Suppressor macrophage treated with lipopolysaccharide for 1 hour (primary cell): Measurements from ENCODE around the gene ZDHHC14.
A peak's percentile ranks its signal among the peaks of the same experiment; 100 is the strongest.

Experiments
- DNase-seq, 3 donors: peaks; one replicate each; pipeline ENCODE4 v3.0.0-alpha.2; 2020 to 2022

ZDHHC14 gene

DNA sequence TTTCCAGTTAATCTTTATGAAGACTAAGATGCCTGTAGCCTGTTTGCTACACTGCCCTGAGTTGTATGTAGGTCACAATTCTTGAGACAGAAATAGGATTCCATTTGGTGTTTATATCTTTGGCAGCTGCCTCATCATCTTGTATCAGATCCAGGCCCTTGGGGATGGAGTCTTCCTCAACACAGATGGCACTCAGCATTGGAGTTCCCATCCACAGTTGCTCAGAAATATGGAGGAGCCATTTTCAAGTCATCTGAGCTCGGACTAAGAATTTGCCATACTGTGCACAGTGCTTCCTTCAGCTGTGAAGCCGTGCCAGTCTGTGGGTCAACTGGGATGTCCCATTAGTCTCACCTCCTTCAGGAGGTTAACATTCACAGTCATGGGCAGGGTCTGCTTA lies 156.6 kb downstream of the ZDHHC14 start:
- DNase-seq: no peak

DNA sequence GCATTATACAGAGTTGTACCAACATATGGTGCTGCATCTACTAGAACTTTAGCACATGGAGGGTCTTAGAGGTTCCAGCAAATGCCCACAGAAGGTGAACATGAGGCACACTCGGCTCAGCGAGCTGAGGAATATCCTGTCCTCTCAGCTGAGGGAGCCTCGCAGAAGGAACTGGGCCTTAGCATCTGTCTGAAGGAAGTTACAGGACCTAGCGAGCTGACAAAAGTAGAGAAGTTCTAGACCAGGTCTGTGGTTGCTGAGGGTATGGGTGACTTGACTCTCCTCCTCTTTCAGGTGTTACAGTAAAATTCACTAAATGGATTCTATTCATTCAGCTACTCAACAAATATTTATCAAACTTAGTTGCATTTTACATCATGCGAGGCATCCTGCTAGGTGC lies 157.2 kb downstream of the ZDHHC14 start:
- no peak for DNase-seq

DNA sequence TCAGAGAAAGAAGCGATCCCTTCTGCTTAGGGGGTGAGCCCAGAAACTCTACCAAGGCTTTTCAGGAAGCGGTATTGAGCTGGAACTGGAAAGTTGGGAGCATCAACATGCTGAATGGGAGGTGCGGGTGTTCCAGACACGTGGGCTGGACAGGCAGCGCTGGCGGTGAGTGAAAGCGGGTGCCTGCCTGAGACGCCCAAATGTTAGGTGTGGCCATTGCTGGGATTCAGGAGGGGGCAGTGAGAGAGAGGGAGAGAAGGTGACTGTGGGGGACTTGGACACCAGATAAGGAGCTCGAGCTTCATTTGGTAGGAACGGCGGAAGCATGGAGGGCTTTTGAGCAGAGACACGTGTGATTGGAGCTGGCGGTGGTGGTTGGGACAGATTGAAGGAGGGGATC lies 157.7 kb downstream of the ZDHHC14 start:
- DNase-seq: no peak

DNA sequence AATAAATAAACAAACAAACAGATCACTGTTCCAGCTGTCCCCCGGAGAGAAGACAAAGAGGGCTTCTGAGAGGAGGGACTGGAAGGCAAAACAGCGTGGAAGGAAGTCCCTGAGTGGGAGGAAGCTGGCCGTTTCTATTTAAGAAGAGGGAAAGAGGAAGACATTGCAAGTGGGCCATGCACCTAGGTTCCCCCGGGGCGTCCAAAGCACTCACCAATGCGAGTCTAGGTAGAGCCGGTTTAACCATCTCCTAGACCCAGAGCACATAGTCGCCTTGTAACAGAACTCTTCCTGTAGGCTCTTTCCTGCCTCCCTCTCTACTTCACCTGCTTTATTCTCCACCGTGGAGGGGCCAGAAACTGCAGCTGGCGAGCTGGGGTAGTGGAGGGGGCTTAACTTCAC lies 158.4 kb downstream of the ZDHHC14 start:
- DNase-seq: peak; percentile 28 to 58 (median 45)

DNA sequence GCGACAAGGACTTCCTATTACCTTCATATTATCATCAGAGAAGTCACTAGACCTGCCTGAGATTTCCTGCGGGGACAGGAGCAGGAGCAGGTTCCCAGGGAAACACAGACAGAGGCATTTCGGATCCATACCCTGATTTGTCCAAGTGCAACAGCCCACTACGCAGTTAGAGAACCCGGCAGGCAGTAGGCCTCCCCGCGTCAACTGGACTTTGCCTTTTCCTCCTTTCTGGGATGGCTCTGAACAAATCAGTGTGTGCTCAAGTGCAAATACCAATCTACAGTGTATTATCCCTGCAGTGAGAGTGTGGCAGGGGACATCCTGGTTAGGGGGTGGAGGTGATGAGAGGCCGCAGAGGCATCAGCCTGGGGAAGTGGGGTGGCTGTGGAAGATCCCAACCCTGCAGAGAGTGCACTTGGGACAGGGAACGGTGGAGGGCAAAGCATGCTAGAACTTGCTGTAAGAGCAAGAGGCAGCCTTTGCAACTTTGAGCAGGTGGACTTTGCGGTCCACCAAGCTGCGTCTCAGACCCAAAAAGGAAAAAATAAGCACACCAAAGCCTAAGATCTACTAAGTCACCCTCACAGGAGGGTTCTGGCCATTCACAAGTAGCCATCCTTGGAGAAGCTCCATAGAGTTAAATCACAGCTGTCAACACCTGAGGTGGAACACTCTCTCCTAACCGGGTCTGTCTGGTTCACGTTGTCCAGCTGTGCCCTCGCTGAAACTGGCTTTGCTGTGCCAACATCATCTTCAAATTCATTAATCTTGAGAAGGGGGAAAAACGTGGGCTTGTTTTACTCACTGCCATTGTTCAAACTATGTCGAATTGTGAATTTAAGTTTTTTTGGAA lies 159.1 kb downstream of the ZDHHC14 start:
- DNase-seq: no peak

DNA sequence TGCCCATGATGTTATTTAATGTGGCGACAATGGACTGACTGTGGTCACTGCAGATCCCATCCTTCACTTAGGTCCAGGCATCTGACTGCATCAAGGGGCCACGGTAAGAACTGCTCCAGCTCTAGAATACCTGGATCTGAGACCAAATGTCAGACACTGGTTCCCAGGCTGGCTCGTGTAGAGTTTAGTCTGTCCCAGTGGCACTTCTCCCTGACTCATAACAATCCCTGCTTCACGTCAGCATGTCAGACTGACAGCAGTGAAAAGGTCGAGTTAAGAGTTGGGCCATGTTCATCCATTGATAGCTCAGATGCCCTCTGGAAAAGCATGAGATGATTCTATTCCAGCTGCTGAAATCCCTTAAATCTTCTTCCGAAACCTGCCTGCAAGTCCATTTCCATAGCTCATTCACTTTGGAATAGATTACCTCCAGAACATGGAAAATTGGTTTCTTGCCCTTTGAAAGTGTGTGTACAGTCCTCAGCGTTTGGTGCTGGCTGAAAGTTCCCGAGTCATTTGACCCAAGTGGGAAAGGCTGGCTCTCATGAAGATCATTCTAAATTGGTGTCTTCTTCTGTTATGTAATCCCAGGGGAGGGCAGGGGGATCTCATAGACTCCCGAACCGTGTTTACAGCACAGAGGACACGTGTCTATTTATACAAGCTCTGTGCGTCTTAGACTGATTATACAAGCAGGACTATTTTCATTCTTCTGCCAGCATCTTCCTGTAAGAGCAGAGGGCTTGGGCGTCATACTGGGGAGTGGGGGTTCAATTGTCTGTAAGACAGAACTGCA lies 160.8 kb downstream of the ZDHHC14 start:
- no peak for DNase-seq

DNA sequence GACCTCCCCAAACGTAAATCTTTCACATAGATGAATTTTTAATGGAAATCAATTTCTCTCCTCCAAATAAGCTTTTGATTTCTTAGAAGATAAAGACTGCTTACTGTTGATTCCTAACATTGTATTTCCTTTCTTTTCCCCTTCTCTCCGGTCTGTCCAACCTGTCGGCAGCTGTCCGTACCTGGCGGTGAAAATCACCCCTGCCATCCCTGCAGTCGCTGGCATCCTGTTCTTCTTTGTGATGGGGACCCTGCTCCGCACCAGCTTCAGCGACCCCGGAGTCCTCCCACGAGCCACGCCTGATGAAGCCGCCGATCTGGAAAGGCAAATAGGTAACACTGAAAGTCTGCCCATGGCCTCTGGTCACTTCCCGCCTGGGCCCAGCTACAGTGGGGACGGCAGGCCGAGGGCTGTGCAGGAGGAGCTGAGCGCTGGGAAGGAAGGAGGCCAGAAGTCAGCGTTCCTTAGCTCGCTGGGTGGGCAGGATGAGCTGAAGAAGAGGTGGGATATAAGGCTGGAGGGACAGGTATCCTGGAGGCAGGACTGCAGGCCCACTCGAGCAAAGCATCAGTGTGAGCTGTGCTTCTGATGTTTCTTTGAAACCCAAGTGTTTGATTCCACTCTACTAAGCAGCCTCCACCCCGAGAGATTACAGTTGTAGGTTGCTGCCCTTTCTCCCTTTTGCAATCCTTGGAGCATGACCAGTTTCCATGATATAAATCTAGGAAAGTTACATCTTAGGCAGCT lies 161.6 kb downstream of the ZDHHC14 start:
- no peak for DNase-seq

DNA sequence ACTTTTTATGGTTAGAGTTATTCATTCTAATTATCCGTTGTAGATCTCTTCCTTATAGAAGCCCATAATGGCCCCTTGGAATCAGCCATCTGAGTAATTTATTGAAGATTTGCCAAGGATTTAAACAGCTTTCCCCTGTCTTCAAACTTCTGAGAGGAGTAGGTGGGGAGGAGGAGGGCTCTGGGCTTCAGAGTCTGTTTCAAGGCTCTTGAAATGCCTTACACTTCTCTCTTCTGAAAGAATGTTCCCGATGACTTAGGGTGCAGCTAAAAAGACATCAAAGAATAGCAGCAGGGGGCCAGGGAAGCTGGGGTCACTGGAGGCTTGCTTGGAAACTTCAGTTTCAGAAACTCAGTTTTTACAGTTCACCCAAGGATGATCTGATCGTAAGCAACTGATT lies 165.3 kb downstream of the ZDHHC14 start:
- no peak for DNase-seq

DNA sequence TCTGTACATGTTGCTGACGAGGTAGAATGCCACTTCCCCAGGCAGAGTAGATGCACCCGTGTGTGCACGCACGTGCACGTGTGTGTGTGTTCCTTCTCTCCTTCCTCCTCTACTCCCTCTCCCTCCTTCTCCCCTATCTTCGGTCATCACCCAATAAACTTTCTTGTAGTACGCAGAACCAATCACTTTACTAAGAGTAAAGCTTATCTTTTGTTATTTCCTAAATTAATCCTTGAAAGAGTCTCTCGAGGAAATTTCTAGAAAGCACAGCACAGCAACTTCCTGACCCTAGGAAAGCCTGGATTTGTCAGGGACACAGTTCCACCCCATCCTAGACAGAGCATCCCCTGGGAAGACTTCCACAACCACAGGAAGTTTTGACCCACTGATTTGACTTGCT lies 166.1 kb downstream of the ZDHHC14 start:
- no peak for DNase-seq

DNA sequence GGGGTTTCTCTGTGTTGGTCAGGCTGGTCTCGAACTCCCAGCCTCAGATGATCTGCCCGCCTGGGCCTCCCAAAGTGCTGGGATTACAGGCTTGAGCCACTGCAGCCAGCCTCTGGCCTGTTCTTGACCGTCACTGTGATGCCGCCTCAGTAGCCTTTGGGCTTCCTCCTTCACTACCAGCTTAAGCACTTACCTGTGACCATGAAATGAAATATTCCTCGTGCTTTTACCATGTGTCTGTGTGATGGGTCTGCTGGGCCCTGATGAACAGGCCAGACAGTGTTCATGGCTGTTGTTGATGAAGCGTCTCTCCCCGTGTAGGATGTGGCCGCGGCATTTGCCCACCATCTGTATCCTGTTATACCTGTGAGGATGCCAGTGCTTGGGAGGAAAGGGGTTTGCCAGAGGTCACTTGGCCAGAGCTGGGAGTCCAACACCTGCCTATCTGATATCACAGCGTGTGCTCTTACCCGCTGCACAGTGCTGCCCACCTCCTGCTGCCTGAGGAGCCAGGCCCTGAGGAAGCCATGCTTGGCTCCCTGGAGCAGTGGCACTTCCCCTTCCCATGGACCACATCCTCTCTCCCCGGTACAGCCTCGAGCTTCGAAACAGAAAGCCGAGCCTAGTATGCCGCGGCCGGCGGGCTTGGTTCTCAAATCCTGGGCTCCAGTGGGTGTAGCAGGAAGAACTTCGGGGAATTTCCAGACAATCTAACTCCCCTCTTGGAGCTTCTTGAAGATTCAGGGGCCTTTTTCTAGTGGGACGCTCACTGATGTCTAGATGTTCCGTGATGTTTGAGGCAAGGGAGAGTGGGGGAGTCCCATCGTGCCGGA lies 167.9 kb downstream of the ZDHHC14 start:
- DNase-seq: peak; percentile 74 to 89 (median 83)

DNA sequence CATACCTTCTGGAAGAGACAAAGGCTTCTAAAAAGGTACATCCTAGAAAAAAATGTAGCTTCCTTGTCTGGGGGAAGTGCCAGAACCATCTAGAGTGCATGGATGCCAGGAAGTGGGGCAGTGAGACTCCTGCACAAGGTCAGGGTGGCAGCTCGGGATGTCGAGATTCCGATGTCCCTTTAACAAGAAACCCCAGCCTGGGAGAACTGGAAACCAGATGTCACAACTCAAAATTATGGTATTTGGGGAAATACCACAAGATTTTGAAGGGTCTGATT lies 168.4 kb downstream of the ZDHHC14 start:
- no peak for DNase-seq

DNA sequence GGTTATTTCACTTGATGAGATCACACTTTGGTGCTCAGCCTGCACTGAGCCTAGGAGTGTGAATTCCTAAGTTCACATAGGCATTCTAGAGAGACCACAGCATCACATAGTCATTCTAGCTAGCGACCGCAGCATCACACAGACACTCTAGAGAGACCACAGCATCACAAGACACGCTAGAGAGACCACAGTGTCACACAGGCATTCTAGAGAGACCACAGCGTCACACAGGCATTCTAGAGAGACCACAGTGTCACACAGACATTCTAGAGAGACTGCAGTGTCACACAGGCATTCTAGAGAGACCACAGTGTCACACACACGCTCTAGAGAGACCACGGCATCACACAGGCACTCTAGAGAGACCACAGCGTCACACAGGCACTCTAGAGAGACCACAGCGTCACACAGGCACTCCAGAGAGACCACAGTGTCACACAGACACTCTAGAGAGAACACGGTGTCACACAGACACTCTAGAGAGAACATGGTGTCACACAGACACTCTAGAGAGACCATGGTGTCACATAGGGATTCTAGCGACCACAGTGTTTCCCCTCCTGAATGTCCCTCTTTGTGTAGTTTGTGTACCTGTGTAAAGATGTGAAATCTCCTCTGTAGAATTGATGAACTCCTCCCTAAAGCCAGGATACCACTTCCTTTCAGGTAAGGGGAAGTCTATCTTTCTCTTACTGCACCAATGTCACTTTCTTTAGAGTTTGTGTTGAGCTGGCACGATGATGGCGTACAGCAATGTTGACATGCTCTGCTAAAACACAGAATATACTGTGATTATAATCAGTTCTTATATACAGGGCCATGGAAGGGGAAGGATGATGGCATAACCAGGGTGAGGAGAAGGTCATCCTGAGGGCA lies 169.4 kb downstream of the ZDHHC14 start:
- DNase-seq: no peak

DNA sequence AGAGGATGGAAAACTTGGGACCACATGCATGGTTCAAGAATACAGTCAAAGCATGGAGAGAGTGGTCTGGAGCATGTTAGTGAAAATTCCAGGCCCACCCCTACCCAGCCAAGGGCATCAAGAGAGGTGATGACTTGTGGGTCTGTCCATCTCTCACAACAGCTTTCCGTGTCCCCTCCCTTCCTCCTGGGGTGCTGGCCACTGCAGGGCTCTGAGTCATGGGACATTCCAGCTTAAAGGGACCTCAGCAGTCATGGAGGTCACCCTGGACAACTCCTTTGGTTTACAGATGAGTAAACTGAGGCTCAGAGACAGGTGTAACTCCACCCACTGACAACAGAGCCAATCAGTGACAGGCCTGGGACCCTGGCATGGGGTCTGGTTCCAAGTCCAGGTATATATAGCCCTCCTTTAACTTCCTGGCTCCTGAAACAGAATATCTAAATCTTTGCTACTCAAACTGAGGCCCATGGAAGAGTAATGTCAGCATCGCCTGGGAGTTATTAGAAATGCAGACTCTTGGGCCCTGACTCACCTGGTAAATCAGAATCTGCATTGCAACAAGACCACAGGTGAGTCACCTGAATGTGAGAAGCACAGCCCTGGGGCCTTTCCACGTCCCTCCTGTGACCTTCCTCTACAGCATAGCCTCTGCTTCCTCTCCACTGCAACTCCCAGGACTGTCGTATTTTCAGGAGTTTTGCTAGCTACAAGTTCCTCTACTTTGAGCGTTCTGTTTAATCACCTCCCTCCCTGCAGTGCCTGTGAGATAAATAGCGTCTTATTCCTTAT lies 170.2 kb downstream of the ZDHHC14 start:
- peak; percentile 32 to 52 (median 49) for DNase-seq

DNA sequence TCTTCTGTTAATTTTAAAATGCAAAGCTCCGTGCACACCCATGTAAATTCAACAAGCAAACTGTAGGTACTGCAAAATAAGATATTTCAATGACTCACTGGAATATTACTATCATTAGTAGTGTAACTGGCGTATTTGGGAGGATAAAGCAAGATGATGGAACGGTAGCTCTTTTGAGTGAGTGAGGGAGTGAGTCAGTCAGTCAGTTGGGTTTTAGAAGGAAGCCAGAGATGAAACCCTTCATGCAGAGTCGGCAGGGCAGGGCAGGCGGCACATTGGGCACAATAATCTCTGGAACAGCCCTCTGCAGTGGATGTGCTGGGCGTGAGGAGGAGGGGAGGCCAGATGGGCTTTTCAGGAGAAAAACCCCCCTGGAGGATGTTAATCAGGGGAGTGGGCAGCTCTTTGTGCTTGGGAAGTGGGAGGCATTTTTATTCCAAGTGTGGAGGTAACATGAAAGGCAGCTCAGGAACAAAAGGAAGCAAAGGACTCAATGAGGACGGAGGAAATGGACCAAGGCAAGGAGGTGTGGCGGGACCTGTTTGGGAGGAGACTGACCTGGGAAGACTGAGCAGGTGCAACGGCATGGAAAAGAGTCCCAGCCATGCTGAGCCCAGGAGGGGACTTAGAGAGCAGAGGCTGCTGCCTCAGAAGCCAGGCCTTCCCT lies 171.2 kb downstream of the ZDHHC14 start:
- DNase-seq: no peak

DNA sequence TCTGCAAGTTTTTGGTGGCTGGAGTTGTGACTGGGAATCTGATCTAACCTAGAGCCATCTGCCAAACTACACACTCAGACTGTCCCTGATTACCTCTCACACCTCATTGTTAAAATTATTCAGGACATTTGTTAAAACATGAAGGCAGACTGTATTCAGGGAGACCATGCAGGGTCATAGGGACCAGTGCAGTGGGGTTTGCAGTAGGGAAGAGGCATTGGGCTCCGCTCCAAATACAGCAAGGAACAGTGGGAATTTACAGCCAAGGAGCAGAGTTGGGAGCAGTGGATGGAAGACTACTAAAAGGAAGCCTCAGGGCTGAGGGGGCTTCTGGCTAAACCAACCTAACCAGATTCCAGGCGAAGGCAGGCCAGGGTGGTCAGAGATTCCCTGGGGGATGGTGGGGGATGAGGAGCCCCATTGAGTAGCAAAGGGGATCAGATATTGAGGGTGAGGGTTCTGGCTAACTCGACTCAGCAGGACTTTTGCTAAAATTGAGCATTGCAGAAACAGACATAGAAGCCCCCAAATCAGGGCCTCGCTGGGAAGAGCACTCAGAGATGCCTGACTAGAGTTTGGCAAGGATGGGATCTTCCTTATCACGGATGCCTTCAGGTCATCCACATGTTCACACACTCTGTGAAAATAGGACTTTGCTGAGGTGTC lies 172.0 kb downstream of the ZDHHC14 start:
- DNase-seq: no peak

DNA sequence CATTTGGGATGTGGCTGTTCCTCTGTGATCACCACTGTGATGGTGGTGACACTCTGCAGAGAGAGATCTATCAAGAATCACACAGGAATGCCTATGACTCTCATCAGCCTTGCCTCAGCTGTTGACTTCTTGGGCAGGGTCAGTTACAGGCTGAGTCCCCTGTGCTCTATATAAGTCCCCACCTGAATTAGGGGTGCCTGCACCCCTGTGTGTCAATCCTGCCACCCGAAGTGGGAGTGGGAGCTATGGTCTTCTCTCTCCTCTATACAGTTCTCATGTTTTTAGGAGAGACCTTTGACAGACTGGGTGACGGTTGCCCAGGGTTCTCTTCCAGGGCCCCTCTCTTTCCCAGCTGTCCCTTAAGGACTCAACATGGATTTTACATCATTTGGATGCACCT lies 173.8 kb downstream of the ZDHHC14 start:
- DNase-seq: no peak

DNA sequence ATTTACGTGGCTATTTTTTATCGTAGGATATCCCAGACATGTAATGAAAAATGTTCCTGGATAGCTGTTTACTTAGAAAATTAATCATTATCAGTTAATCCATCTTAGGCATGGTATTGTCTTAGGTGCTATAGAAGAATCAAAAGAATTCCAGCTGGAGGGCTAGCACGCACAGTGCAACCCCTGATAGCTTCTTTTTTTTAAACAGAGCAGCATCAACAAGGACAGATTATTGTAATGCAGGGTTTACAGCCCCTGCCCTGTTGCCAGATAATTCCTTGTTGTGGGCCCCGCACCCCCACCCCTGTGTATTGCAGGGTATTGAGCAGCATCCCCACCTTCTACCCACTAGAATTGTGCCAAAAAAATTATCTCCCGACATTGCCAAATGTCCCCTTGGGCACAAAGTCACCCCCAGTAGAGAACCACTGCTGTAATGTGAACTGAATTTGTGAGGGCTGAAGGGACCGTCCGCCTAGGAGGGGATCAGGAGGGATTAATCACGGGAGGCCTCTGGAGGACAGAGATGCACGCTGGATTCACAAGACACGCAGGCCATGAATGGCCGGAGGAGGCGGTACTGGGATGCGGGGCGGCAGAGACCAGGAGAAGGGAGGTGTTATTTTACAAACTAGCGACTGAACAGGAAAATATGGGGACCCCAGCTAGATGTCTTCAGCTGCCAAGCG lies 174.6 kb downstream of the ZDHHC14 start:
- no peak for DNase-seq

DNA sequence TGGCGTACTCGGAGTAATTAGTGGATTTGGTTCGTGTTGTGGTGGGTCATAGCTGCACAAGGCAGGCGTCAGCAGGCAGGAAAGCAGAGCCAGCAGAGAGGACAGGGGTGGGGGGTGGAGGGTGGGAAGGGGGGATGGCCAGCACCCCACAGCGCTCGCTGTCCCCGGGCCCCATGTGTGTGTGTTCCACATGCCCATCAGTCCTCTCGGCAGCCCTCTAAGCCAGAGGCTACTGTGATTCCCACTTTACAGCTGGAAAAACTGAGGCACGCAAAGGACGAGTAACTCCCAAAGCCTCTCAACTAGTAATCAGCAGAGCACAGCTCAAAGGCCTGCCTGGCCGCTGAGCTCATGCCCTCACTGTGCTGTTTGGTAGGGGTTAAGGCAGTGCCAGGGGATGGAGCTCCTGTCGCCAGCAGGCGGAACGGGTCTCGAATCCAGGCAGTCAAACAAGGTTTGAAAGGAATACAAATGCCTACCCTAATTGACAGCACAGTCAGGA lies 175.2 kb downstream of the ZDHHC14 start:
- no peak for DNase-seq
